ENCODE measurements around the gene TMEM200C. TPM values are rescaled to one million over a fixed set of nuclear protein-coding genes. Genes with fewer than 3 reads are reported as not detected.
"Not testable (repeated sequence)": the region's sequence is repeated elsewhere in the genome, so short reads cannot be mapped to it uniquely, and the experiment has no call there.

TMEM200C gene
- polyA plus RNA-seq, 2 donors: 0.01 TPM; not detected in 1

DNA sequence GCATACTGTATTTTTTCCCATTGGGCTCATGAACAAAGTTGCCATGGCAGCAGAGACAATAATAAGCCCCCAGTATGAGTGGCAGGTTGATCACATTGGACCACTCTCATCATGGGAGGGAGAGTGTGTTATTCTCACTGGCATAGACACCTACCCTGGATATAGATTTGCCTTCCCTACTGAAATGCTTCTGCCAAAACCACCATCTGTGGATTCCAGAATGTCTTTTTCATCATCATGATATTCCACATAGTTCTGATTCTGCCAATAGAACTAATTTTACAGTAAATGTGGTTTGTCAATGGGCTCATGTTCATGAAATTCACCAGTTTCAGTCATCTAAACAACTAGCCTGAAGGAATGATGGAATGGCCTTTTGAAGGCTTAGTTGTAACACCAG is 18.4 kb downstream of the TMEM200C start:
- Histone ChIP-seq H3K9me3 (ENCODE audit: control insufficient read depth in 2 of 2, insufficient read depth in 1 of 2, low read depth in 1 of 2, low read length in 1 of 2) (no peaks in the 10 kb centered on the region), H3K27me3 (ENCODE audit: control insufficient read depth in 1 of 2, insufficient read depth in 2 of 2, low read length in 2 of 2) (no peaks in the 10 kb centered on the region), H3K4me1 (ENCODE audit: control insufficient read depth in 2 of 2, insufficient read depth in 2 of 2, low read length in 1 of 2) (no peaks in the 10 kb centered on the region), H3K27ac (ENCODE audit: low read depth in 2 of 2, low read length in 1 of 2) (no peak overlapping the region), H3K4me3 (ENCODE audit: low read depth in 1 of 2, low read length in 2 of 2) (no peak overlapping the region), H3K36me3 (ENCODE audit: control insufficient read depth in 2 of 2, insufficient read depth in 2 of 2, low read length in 1 of 2) (no peaks in the 10 kb centered on the region)

- no peaks in the 10 kb centered on the region for H3K36me3 ChIP-seq (ENCODE audit: control insufficient read depth in 2 of 2, insufficient read depth in 2 of 2, low read length in 1 of 2)
- H3K4me3 ChIP-seq (ENCODE audit: low read depth in 1 of 2, low read length in 2 of 2): no peak overlapping the region
- no peaks in the 10 kb centered on the region for H3K9me3 ChIP-seq (ENCODE audit: control insufficient read depth in 2 of 2, insufficient read depth in 1 of 2, low read depth in 1 of 2, low read length in 1 of 2)
- H3K4me1 ChIP-seq (ENCODE audit: control insufficient read depth in 2 of 2, insufficient read depth in 2 of 2, low read length in 1 of 2): no peaks in the 10 kb centered on the region
- H3K27ac ChIP-seq (ENCODE audit: low read depth in 2 of 2, low read length in 1 of 2): no peak overlapping the region
- H3K27me3 ChIP-seq (ENCODE audit: control insufficient read depth in 1 of 2, insufficient read depth in 2 of 2, low read length in 2 of 2): no peaks in the 10 kb centered on the region
Observed at GRCh38 chr18:5874336-5874735, 21.0 kb downstream of the TMEM200C start.

DNA sequence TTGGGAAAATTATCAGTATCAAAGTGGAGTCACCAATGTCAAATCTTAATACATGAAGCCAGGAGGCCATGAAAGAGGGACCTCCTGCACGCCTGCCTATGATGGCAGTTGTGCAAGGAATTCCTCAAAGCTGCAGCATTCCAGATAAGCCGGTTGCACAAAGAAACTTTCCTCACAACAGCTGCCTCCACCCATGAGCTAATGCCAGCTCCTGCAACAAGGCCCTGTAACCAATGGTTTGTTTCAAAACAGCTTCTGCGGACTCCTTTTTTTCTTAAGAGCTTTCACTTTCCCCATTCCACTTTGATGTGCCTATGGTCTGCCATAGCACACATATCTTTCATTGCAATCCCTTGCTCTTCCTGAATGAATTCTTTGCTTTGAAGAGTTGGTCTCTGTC is 22.4 kb downstream of the TMEM200C start:
- H3K4me3 ChIP-seq (ENCODE audit: low read depth in 1 of 2, low read length in 2 of 2): no peak overlapping the region

GRCh38 chr18:5871426-5871825 is 23.9 kb downstream of the TMEM200C start:
- Histone ChIP-seq H3K36me3 (ENCODE audit: control insufficient read depth in 2 of 2, insufficient read depth in 2 of 2, low read length in 1 of 2) (no peaks in the 10 kb centered on the region), H3K27me3 (ENCODE audit: control insufficient read depth in 1 of 2, insufficient read depth in 2 of 2, low read length in 2 of 2) (no peaks in the 10 kb centered on the region), H3K27ac (ENCODE audit: low read depth in 2 of 2, low read length in 1 of 2) (no peak overlapping the region), H3K4me1 (ENCODE audit: control insufficient read depth in 2 of 2, insufficient read depth in 2 of 2, low read length in 1 of 2) (no peaks in the 10 kb centered on the region), H3K9me3 (ENCODE audit: control insufficient read depth in 2 of 2, insufficient read depth in 1 of 2, low read depth in 1 of 2, low read length in 1 of 2) (peaks cover 0 to 3% of the 10 kb centered on the region in 2 donors), H3K4me3 (ENCODE audit: low read depth in 1 of 2, low read length in 2 of 2) (no peak overlapping the region)
- 34 to 60% methylated on average over 1 of the region's 1 CpG for WGBS, 2 donors

More for the DNA sequence above, 22.4 kb downstream of the TMEM200C start:
- Histone ChIP-seq H3K36me3 (ENCODE audit: control insufficient read depth in 2 of 2, insufficient read depth in 2 of 2, low read length in 1 of 2) (no peaks in the 10 kb centered on the region), H3K27me3 (ENCODE audit: control insufficient read depth in 1 of 2, insufficient read depth in 2 of 2, low read length in 2 of 2) (no peaks in the 10 kb centered on the region), H3K4me1 (ENCODE audit: control insufficient read depth in 2 of 2, insufficient read depth in 2 of 2, low read length in 1 of 2) (no peaks in the 10 kb centered on the region), H3K9me3 (ENCODE audit: control insufficient read depth in 2 of 2, insufficient read depth in 1 of 2, low read depth in 1 of 2, low read length in 1 of 2) (peaks cover 0 to 3% of the 10 kb centered on the region in 2 donors), H3K27ac (ENCODE audit: low read depth in 2 of 2, low read length in 1 of 2) (no peak overlapping the region)
- WGBS, 2 donors: 48 to 50% methylated on average over 3 of the region's 3 CpGs

- Histone ChIP-seq H3K36me3 (ENCODE audit: control insufficient read depth in 2 of 2, insufficient read depth in 2 of 2, low read length in 1 of 2) (no peaks in the 10 kb centered on the region), H3K4me1 (ENCODE audit: control insufficient read depth in 2 of 2, insufficient read depth in 2 of 2, low read length in 1 of 2) (no peaks in the 10 kb centered on the region), H3K27ac (ENCODE audit: low read depth in 2 of 2, low read length in 1 of 2) (no peak overlapping the region), H3K27me3 (ENCODE audit: control insufficient read depth in 1 of 2, insufficient read depth in 2 of 2, low read length in 2 of 2) (no peaks in the 10 kb centered on the region), H3K9me3 (ENCODE audit: control insufficient read depth in 2 of 2, insufficient read depth in 1 of 2, low read depth in 1 of 2, low read length in 1 of 2) (peaks cover 0 to 3% of the 10 kb centered on the region in 2 donors), H3K4me3 (ENCODE audit: low read depth in 1 of 2, low read length in 2 of 2) (no peak overlapping the region)
- WGBS, 2 donors: 42 to 48% methylated on average over 13 of the region's 13 CpGs
Observed at GRCh38 chr18:5868218-5868854, 27.0 kb downstream of the TMEM200C start.

DNA sequence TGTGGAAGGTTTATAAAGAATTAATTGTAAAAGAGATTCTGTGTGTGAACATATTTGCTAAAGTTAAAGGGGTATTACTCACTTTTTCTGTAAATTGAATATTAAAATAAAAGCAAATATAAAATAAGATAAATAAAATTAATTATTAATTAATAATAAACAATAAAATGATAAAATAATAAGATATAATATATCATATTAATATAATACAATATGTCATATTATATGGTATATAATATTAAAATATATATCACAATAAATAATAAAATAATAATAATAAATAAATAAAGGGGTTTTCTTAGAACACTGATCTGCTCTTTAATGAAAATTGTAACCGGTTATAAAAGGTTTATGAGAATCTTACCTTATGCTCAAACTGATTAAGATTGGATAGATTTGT is 29.8 kb downstream of the TMEM200C start:
- no peaks in the 10 kb centered on the region for H3K4me1 ChIP-seq (ENCODE audit: control insufficient read depth in 2 of 2, insufficient read depth in 2 of 2, low read length in 1 of 2)
- H3K36me3 ChIP-seq (ENCODE audit: control insufficient read depth in 2 of 2, insufficient read depth in 2 of 2, low read length in 1 of 2): no peaks in the 10 kb centered on the region
- 91 to 93% methylated on average over 1 of the region's 1 CpG for WGBS, 2 donors
- no peak overlapping the region for H3K27ac ChIP-seq (ENCODE audit: low read depth in 2 of 2, low read length in 1 of 2)
- H3K27me3 ChIP-seq (ENCODE audit: control insufficient read depth in 1 of 2, insufficient read depth in 2 of 2, low read length in 2 of 2): no peaks in the 10 kb centered on the region
- H3K4me3 ChIP-seq (ENCODE audit: low read depth in 1 of 2, low read length in 2 of 2): no peak overlapping the region
- H3K9me3 ChIP-seq (ENCODE audit: control insufficient read depth in 2 of 2, insufficient read depth in 1 of 2, low read depth in 1 of 2, low read length in 1 of 2): peaks cover 0 to 3% of the 10 kb centered on the region in 2 donors

GRCh38 chr18:5862127-5862526 is 33.2 kb downstream of the TMEM200C start:
- H3K4me3 ChIP-seq (ENCODE audit: low read depth in 1 of 2, low read length in 2 of 2); H3K27me3 ChIP-seq (ENCODE audit: control insufficient read depth in 1 of 2, insufficient read depth in 2 of 2, low read length in 2 of 2); H3K27ac ChIP-seq (ENCODE audit: low read depth in 2 of 2, low read length in 1 of 2); H3K4me1 ChIP-seq (ENCODE audit: control insufficient read depth in 2 of 2, insufficient read depth in 2 of 2, low read length in 1 of 2); H3K9me3 ChIP-seq (ENCODE audit: control insufficient read depth in 2 of 2, insufficient read depth in 1 of 2, low read depth in 1 of 2, low read length in 1 of 2); H3K36me3 ChIP-seq (ENCODE audit: control insufficient read depth in 2 of 2, insufficient read depth in 2 of 2, low read length in 1 of 2): not testable (repeated sequence)
- 48 to 63% methylated on average over 1 of the region's 1 CpG for WGBS, 2 donors

DNA sequence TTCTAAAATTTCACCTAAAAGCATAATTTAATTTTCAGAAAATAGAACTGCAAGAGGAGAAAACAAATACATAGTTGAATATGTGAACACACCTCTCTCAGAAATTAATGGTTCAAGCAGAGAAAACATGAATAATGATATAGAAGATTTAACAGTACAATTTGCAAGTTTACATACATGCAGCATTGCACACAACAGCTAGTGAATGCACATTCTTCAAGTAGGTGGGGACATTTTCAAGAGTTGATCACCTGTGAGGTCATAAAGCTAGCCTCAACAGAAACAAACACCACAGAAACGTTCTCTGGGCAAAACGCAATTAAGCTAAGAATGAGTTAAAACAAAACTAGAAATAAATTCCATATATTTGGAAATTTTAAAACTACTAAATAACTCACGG is 38.1 kb downstream of the TMEM200C start:
- Histone ChIP-seq H3K4me3 (ENCODE audit: low read depth in 1 of 2, low read length in 2 of 2) (no peak overlapping the region), H3K9me3 (ENCODE audit: control insufficient read depth in 2 of 2, insufficient read depth in 1 of 2, low read depth in 1 of 2, low read length in 1 of 2) (no peaks in the 10 kb centered on the region), H3K36me3 (ENCODE audit: control insufficient read depth in 2 of 2, insufficient read depth in 2 of 2, low read length in 1 of 2) (no peaks in the 10 kb centered on the region), H3K4me1 (ENCODE audit: control insufficient read depth in 2 of 2, insufficient read depth in 2 of 2, low read length in 1 of 2) (no peaks in the 10 kb centered on the region), H3K27me3 (ENCODE audit: control insufficient read depth in 1 of 2, insufficient read depth in 2 of 2, low read length in 2 of 2) (peaks cover 0 to 2% of the 10 kb centered on the region in 2 donors), H3K27ac (ENCODE audit: low read depth in 2 of 2, low read length in 1 of 2) (no peak overlapping the region)
- WGBS, 2 donors: 44 to 52% methylated on average over 3 of the region's 3 CpGs

DNA sequence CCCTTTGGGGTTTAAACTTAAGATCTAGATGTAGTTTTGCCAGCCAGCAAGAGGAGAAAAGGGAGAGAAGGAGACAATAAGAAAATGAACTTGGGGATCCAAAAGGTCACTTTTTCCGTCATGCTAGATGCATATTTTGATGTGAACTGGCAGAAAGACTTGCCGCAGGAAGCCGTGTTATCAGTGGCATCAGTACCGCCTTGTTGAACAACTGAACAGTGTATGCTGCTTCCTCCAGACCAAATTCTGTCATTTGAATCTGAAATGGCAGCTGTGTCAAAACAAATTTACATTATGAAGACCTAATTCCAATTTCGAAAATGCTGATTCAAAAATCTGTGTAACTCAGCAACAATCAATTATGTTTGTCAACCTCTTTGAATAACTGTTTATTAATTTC is 42.1 kb downstream of the TMEM200C start:
- Histone ChIP-seq H3K27me3 (ENCODE audit: control insufficient read depth in 1 of 2, insufficient read depth in 2 of 2, low read length in 2 of 2) (peaks cover 0 to 2% of the 10 kb centered on the region in 2 donors), H3K4me1 (ENCODE audit: control insufficient read depth in 2 of 2, insufficient read depth in 2 of 2, low read length in 1 of 2) (no peaks in the 10 kb centered on the region), H3K36me3 (ENCODE audit: control insufficient read depth in 2 of 2, insufficient read depth in 2 of 2, low read length in 1 of 2) (no peaks in the 10 kb centered on the region), H3K9me3 (ENCODE audit: control insufficient read depth in 2 of 2, insufficient read depth in 1 of 2, low read depth in 1 of 2, low read length in 1 of 2) (no peaks in the 10 kb centered on the region), H3K27ac (ENCODE audit: low read depth in 2 of 2, low read length in 1 of 2) (no peak overlapping the region), H3K4me3 (ENCODE audit: low read depth in 1 of 2, low read length in 2 of 2) (no peak overlapping the region)
- WGBS, 2 donors: 74 to 76% methylated on average over 5 of the region's 5 CpGs

DNA sequence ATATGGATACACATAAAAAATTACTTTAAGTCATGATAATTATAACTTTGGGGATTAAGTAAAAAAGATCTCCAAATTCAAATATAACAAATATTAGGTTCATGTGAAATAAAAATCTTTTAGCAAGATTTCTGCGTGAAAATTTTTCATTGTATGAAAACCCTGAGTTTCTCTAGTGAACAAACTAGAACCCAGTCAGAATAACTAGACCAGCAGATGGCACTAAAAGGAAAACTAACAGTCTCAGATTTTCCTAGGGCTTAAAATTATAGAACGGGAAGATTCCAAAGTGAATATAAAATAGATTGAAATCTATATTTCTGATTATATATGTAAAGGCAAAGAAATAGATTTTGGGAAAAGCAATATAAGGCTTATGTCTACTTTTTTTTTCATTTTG is 43.3 kb downstream of the TMEM200C start:
- Histone ChIP-seq H3K36me3 (ENCODE audit: control insufficient read depth in 2 of 2, insufficient read depth in 2 of 2, low read length in 1 of 2) (no peaks in the 10 kb centered on the region), H3K27ac (ENCODE audit: low read depth in 2 of 2, low read length in 1 of 2) (no peak overlapping the region), H3K4me3 (ENCODE audit: low read depth in 1 of 2, low read length in 2 of 2) (no peak overlapping the region), H3K4me1 (ENCODE audit: control insufficient read depth in 2 of 2, insufficient read depth in 2 of 2, low read length in 1 of 2) (no peaks in the 10 kb centered on the region), H3K27me3 (ENCODE audit: control insufficient read depth in 1 of 2, insufficient read depth in 2 of 2, low read length in 2 of 2) (peaks cover 0 to 2% of the 10 kb centered on the region in 2 donors), H3K9me3 (ENCODE audit: control insufficient read depth in 2 of 2, insufficient read depth in 1 of 2, low read depth in 1 of 2, low read length in 1 of 2) (no peaks in the 10 kb centered on the region)
- WGBS, 2 donors: 34 to 44% methylated on average over 2 of the region's 2 CpGs

Measured in esophagus (tissue), 2 donors.